ENCODE data around the gene ZNF304.

Gene ZNF304

GRCh38 chr19:57317503-57317902, 33.6 kb upstream of the ZNF304 start:
- DNase-seq (ENCODE audit: low read depth in 1 of 2, low spot score in 1 of 2): no peak
- H3K27me3 ChIP-seq (ENCODE audit: insufficient read depth, poor library complexity, severe bottlenecking): no peaks in the 10 kb centered on the region
- H3K4me3 ChIP-seq (replicated peaks; ENCODE audit: insufficient read depth, low read length): no peak overlapping the region
- no peak for TF ChIP-seq GABPA (IDR thresholded peaks at IDR 0.05; ENCODE audit: low read depth)
- TF ChIP-seq POLR2AphosphoS5 (IDR thresholded peaks at IDR 0.05; ENCODE audit: low read depth): no peak
- TF ChIP-seq REST (IDR thresholded peaks at IDR 0.05; ENCODE audit: insufficient replicate concordance, low read depth): no peak
- TF ChIP-seq CTCF (IDR thresholded peaks at IDR 0.05; ENCODE audit: insufficient read depth, low read length): no peak
- no peak for TF ChIP-seq SPI1 (IDR thresholded peaks at IDR 0.05; ENCODE audit: borderline replicate concordance, low read depth)
- H3K27ac ChIP-seq (replicated peaks): no peak overlapping the region

GRCh38 chr19:57319869-57320179, 31.2 kb upstream of the ZNF304 start:
- H3K4me3 ChIP-seq (replicated peaks; ENCODE audit: insufficient read depth, low read length): peak overlapping the region; percentile 89
- no peak for DNase-seq (ENCODE audit: low read depth in 1 of 2, low spot score in 1 of 2)
- TF ChIP-seq SPI1 (IDR thresholded peaks at IDR 0.05; ENCODE audit: borderline replicate concordance, low read depth): no peak
- no peak for TF ChIP-seq POLR2AphosphoS5 (IDR thresholded peaks at IDR 0.05; ENCODE audit: low read depth)
- TF ChIP-seq REST (IDR thresholded peaks at IDR 0.05; ENCODE audit: insufficient replicate concordance, low read depth): no peak
- TF ChIP-seq GABPA (IDR thresholded peaks at IDR 0.05; ENCODE audit: low read depth): no peak
- TF ChIP-seq CTCF (IDR thresholded peaks at IDR 0.05; ENCODE audit: insufficient read depth, low read length): no peak
- peak overlapping the region; percentile 92 for H3K27ac ChIP-seq (replicated peaks)
- H3K27me3 ChIP-seq (ENCODE audit: insufficient read depth, poor library complexity, severe bottlenecking): no peaks in the 10 kb centered on the region

- Histone ChIP-seq H3K27me3 (ENCODE audit: insufficient read depth, poor library complexity, severe bottlenecking) (no peaks in the 10 kb centered on the region), H3K27ac (replicated peaks) (peak within 1 kb of the TSS; percentile 92), H3K4me3 (replicated peaks; ENCODE audit: insufficient read depth, low read length) (peak within 1 kb of the TSS; percentile 89)
- peak; percentile 92 to 97 for DNase-seq (ENCODE audit: low read depth in 1 of 2, low spot score in 1 of 2)
- no peak for TF ChIP-seq CTCF (IDR thresholded peaks at IDR 0.05; ENCODE audit: insufficient read depth, low read length)
- peak; percentile 89 for TF ChIP-seq POLR2AphosphoS5 (IDR thresholded peaks at IDR 0.05; ENCODE audit: low read depth)
- TF ChIP-seq SPI1 (IDR thresholded peaks at IDR 0.05; ENCODE audit: borderline replicate concordance, low read depth): peak; percentile 52; the same call in 1 of the 2 replicates
- peak; percentile 20 for TF ChIP-seq REST (IDR thresholded peaks at IDR 0.05; ENCODE audit: insufficient replicate concordance, low read depth)
- TF ChIP-seq GABPA (IDR thresholded peaks at IDR 0.05; ENCODE audit: low read depth): peak; percentile 88
These were observed 30.6 kb upstream of the ZNF304 start, which contains the start of gene ZNF543 for GRCh38 chr19:57320180-57321084. ZNF543 (plus strand) TSS chr19:57320472; CDS start chr19:57320854, 382 bp downstream.

Measured in HL-60 (cell line).